Adrenal gland (tissue), 19 donors: Measurements from ENCODE around the gene UACA. TPM values are rescaled to one million over a fixed set of nuclear protein-coding genes. Genes with fewer than 3 reads are reported as not detected.

Experiments used
- DNase-seq, 7 donors: peaks; one replicate each; pipeline ENCODE4 v3.0.0-alpha.2; 2019 to 2020
- H3K27ac ChIP-seq, 5 donors: fragments of 200-600 bp; sonication (generic) in 4 of 5; 1 replicate in 3 of 5; 2 replicates in 2 of 5; pipeline versions ENCODE4 v1.5.1 to v1.8.0; 2016 to 2020; ENCODE audit warnings: mild to moderate bottlenecking in 1 of 5
- H3K27me3 ChIP-seq: fragments of 200-600 bp; 2 replicates; pipeline ENCODE4 v1.8.0; 2021
- H3K36me3 ChIP-seq, 2 donors: fragments of 200-600 bp; replicated peaks in 1 of 2; 1 replicate in 1 of 2; 2 replicates in 1 of 2; pipeline versions ENCODE4 v1.5.1 to v1.8.0; 2018 to 2022
- H3K4me1 ChIP-seq, 2 donors: fragments of 200-600 bp; replicated peaks in 1 of 2; 1 replicate in 1 of 2; 2 replicates in 1 of 2; pipeline versions ENCODE4 v1.5.1 to v1.8.0; 2018 to 2021
- H3K4me3 ChIP-seq, 4 donors: fragments of 200-600 bp; sonication (generic) in 3 of 4; one replicate each; pipeline ENCODE4 v1.5.1; 2016 to 2018
- H3K9me3 ChIP-seq, 3 donors: fragments of 200-600 bp; sonication (generic) in 1 of 3; replicated peaks in 1 of 3; 1 replicate in 2 of 3; 2 replicates in 1 of 3; pipeline versions ENCODE4 v1.5.1 to v1.8.0; 2016 to 2021
- CTCF ChIP-seq, 6 experiments: fragments of 450-650 bp in 4 of 6; fragments of 200-600 bp in 2 of 6; sonication (generic) in 1 of 6; IDR thresholded peaks; 1 replicate in 5 of 6; 2 replicates in 1 of 6; pipeline versions ENCODE4 v1.5.1 to v1.8.0; 2016 to 2021; ENCODE audit warnings: antibody characterized with exemption in 6 of 6, mild to moderate bottlenecking in 2 of 6, moderate library complexity in 1 of 6
- POLR2A ChIP-seq, 2 donors: fragments of 450-650 bp; IDR thresholded peaks; one replicate each; pipeline ENCODE4 v1.6.1; 2017; ENCODE audit warnings: antibody characterized with exemption in 2 of 2, mild to moderate bottlenecking in 2 of 2, moderate library complexity in 1 of 2
- WGBS, 4 donors: extraction: QIAGEN DNeasy Blood & Tissue Kit in 2 of 4; methylation state at CpG; one replicate each; pipeline versions ENCODE4 v1.1.5 to v1.1.7; 2013 to 2017; 5-methylcytosine and 5-hydroxymethylcytosine counted together
- intact Hi-C, 2 donors: fragments of 100-400 bp; cut with DNase I; formaldehyde crosslinking; loops; one replicate each; pipeline versions ENCODE4 v1.14.1 to v1.15.0; 2022 to 2023
- long read RNA-seq, 10 donors: library from polyadenylated mRNA in 3 of 10; unstranded in 2 of 10; stranded (forward) in 1 of 10; transcript quantifications; one replicate each; pipeline ENCODE4 v2.0.0 and lab custom pipeline, GENCODE V29; 2021 to 2026
- polyA plus RNA-seq, 3 donors: library from polyadenylated mRNA; stranded (reverse); fragments of 200-250 nt in 2 of 3; fragments of 350-450 nt in 1 of 3; fragmentation: Illumina TruSeq in 1 of 3; extraction: RNeasy Lipid Tissue Mini Kit (QIAGEN cat#74804) in 1 of 3; gene quantifications; one replicate each; pipeline ENCODE4 v1.2.3, GENCODE V29; 2013 to 2014
- total RNA-seq, 9 donors: library from RNA; depleted of rRNA in 4 of 9; stranded (reverse); fragments of >200 nt in 4 of 9; fragments of 120-200 nt in 1 of 9; fragmentation: NEBNext Ultra II Directional in 1 of 9; extraction: Animal tissue kit (Norgen Biotek cat#: 25700) in 1 of 9; gene quantifications; one replicate each; pipeline versions ENCODE4 v1.1.0 to v1.2.4, GENCODE V29; 2013 to 2023
- donor health status: healthy with polysubstance abuse.
- donor health status: Bipolar disorder and iron deficiency.
- donor health status: DM: yes; HTN: yes; CAD: no.
- donor health status: DM: no; HTN: no; CAD: no.
- donor health status: DM: no; HTN: no; CAD: no.
- donor health status: DM: yes; HTN: yes; CAD: no.

UACA gene
- total RNA-seq (10 to 100 TPM; 16.7 to 53.3 (median 38.8) TPM), polyA plus RNA-seq (100 to 1,000 TPM in 1 of 3 donors, 10 to 100 TPM in 2; 27.3 to 186 (median 87.8) TPM)
- long read RNA-seq, donor 1: 0 reads
- long read RNA-seq, donor 2, partial matches to known transcripts: 5 of 6 reads
- long read RNA-seq, donor 2, other reads (novel, unspliced or antisense): 0 of 6 reads
- long read RNA-seq, donor 3, partial matches to known transcripts: 0 of 1 reads
- long read RNA-seq, donor 3, other reads (novel, unspliced or antisense): 0 of 1 reads
- long read RNA-seq, donor 4, partial matches to known transcripts: 17 of 21 reads
- long read RNA-seq, donor 4, other reads (novel, unspliced or antisense): 2 of 21 reads
- long read RNA-seq, donor 5, full-length matches to known transcripts: 16 of 26 reads
- long read RNA-seq, donor 5, partial matches to known transcripts: 4 of 26 reads
- long read RNA-seq, donor 5, other reads (novel, unspliced or antisense): 6 of 26 reads
- long read RNA-seq, donor 6, partial matches to known transcripts: 14 of 19 reads
- long read RNA-seq, donor 6, other reads (novel, unspliced or antisense): 4 of 19 reads
- long read RNA-seq, donor 7, partial matches to known transcripts: 0 of 1 reads
- long read RNA-seq, donor 7, other reads (novel, unspliced or antisense): 0 of 1 reads
- long read RNA-seq, donor 8: 0 reads
- long read RNA-seq, donor 9, partial matches to known transcripts: 7 of 12 reads
- long read RNA-seq, donor 9, other reads (novel, unspliced or antisense): 0 of 12 reads
- long read RNA-seq, donor 10: 0 reads

GRCh38 chr15:70763120-70763949 lies at the start of gene UACA:
Gene UACA, minus strand, starts transcription at chr15:70763558. Its CDS starts 151 bp downstream, at chr15:70763407.
- peak within 1 kb of the TSS; percentile 84 to 96 (median 94) for H3K27ac ChIP-seq
- 0% methylated on average over 26 to 79 of the region's 79 CpGs for WGBS, 4 donors
- intact Hi-C loops: no loop called here
- H3K27me3 ChIP-seq: no peaks in the 10 kb centered on the region
- H3K36me3 ChIP-seq: no peaks in the 10 kb centered on the region
- peak within 1 kb of the TSS; percentile 68 to 97 (median 86) for H3K4me3 ChIP-seq
- peaks cover 11 to 23% of the 10 kb centered on the region in 2 donors for H3K4me1 ChIP-seq
- peak; percentile 96 to 99 (median 97) for DNase-seq
- H3K9me3 ChIP-seq: no peaks in the 10 kb centered on the region
- TF ChIP-seq CTCF (IDR thresholded peaks at IDR 0.05) (peak in 1 of 6 experiments; percentile 22), POLR2A (IDR thresholded peaks at IDR 0.05) (peak; percentile 56 to 95)

- Histone ChIP-seq H3K36me3 (no peaks in the 10 kb centered on the region), H3K9me3 (no peaks in the 10 kb centered on the region), H3K4me3 (no peak overlapping the region), H3K27me3 (no peaks in the 10 kb centered on the region), H3K4me1 (peaks cover 0 to 10% of the 10 kb centered on the region in 2 donors), H3K27ac (no peak overlapping the region)
- DNase-seq: no peak
- intact Hi-C loops: loop anchor here (5.0 to 10.0 kb wide), 2 partner anchors 128 to 136 kb away; no protein-coding TSS in a partner anchor
- no peak for TF ChIP-seq POLR2A (IDR thresholded peaks at IDR 0.05)
- TF ChIP-seq CTCF (IDR thresholded peaks at IDR 0.05): no peak
- 77 to 91% (median 83%) methylated on average over 4 of the region's 4 CpGs for WGBS, 4 donors
Observed at GRCh38 chr15:70812827-70813364, 49.5 kb upstream of the UACA start.

- H3K27me3 ChIP-seq: no peaks in the 10 kb centered on the region
- intact Hi-C loops: loop anchor here (5.0 to 10.0 kb wide), 2 partner anchors 126 to 134 kb away; no protein-coding TSS in a partner anchor
- DNase-seq: peak in 4 of 7 donors; percentile 15 to 57 (median 25)
- TF ChIP-seq POLR2A (IDR thresholded peaks at IDR 0.05) (no peak), CTCF (IDR thresholded peaks at IDR 0.05) (no peak)
- H3K4me3 ChIP-seq: no peak overlapping the region
- H3K9me3 ChIP-seq: no peaks in the 10 kb centered on the region
- 46 to 58% (median 51%) methylated on average over 5 to 9 of the region's 9 CpGs for WGBS, 4 donors
- H3K36me3 ChIP-seq: no peaks in the 10 kb centered on the region
- H3K4me1 ChIP-seq: peaks cover 0 to 22% of the 10 kb centered on the region in 2 donors
- no peak overlapping the region for H3K27ac ChIP-seq
Observed at GRCh38 chr15:70810916-70811578, 47.7 kb upstream of the UACA start.
